Cardiac muscle cell (in vitro differentiated cells and primary cell): ENCODE results near the gene GPR21. TPM values are rescaled to one million over a fixed set of nuclear protein-coding genes. Genes with fewer than 3 reads are reported as not detected.

Experiments used
- DNase-seq, 2 donors: peaks; one replicate each; pipeline versions ENCODE4 v3.0.0 to v3.0.0-alpha.2; 2010 to 2017; ENCODE audit warnings: low read depth in 1 of 2, low spot score in 1 of 2
- H3K27ac ChIP-seq: fragments of 200-600 bp; sonication (generic); 2 replicates; pipeline ENCODE4 v1.5.1; 2016
- H3K27me3 ChIP-seq: fragments of 200-600 bp; sonication (generic); 2 replicates; pipeline ENCODE4 v1.6.0; 2016; ENCODE audit warnings: control low read depth
- H3K36me3 ChIP-seq: fragments of 200-600 bp; sonication (generic); 2 replicates; pipeline ENCODE4 v1.5.1; 2016; ENCODE audit warnings: control low read depth
- H3K4me1 ChIP-seq: fragments of 200-600 bp; sonication (generic); 2 replicates; pipeline ENCODE4 v1.8.1; 2017; ENCODE audit warnings: low read depth, mild to moderate bottlenecking, mixed run types
- H3K4me3 ChIP-seq: fragments of 200-600 bp; sonication (generic); 2 replicates; pipeline ENCODE4 v1.5.1; 2016; ENCODE audit warnings: mild to moderate bottlenecking
- H3K9me3 ChIP-seq: fragments of 200-600 bp; sonication (generic); 2 replicates; pipeline ENCODE4 v1.5.1; 2017; ENCODE audit warnings: low read depth, mild to moderate bottlenecking, control low read depth
- polyA plus RNA-seq: library from polyadenylated mRNA; unstranded; fragments of >200 nt; fragmentation: Nextera tagmentation; extraction: Ambion mirVana; gene quantifications from 2 replicates; pipeline ENCODE4 v1.2.1, GENCODE V29; 2016
- total RNA-seq: library from RNA; depleted of rRNA; stranded (reverse); fragments of >200 nt; gene quantifications from 2 replicates; pipeline ENCODE4 v1.2.3, GENCODE V29; 2016
- TF ChIP-seq, protein P1 (sequence below): IDR thresholded peaks from 2 replicates; pipeline ENCODE4 v1.5.1; 2012; ENCODE audit warnings: low read depth, mild to moderate bottlenecking, low read length

GPR21 gene
- total and polyA plus RNA-seq, 2 experiments from 2014 or later: 1.0 TPM; not detected in 1

DNA sequence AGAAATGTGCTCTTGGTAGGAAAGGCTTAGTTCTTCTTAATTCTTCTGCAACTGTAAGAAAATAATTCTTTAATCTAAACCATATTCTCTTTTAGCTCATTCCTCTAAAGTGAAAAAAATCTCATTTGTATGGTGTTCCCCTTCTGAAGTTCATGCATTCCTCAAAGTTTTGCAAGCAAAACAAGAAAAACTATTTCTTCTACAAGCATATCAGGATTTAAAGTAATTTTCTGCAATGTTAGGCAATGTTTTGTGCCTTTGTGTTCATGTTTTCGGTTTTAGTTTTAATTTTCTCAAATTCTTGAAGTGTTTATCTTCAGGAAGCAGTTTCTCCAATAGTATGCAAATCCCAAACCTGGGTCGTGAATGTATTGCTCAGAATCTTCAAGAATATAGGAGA, 12.7 kb upstream of the GPR21 start:
- peaks cover 44% of the 10 kb centered on the region for H3K36me3 ChIP-seq
- H3K4me3 ChIP-seq: no peak overlapping the region
- no peaks in the 10 kb centered on the region for H3K27me3 ChIP-seq
- H3K27ac ChIP-seq: no peak overlapping the region
- H3K4me1 ChIP-seq: no peaks in the 10 kb centered on the region
- H3K9me3 ChIP-seq: no peaks in the 10 kb centered on the region
- TF ChIP-seq, protein P1, sequence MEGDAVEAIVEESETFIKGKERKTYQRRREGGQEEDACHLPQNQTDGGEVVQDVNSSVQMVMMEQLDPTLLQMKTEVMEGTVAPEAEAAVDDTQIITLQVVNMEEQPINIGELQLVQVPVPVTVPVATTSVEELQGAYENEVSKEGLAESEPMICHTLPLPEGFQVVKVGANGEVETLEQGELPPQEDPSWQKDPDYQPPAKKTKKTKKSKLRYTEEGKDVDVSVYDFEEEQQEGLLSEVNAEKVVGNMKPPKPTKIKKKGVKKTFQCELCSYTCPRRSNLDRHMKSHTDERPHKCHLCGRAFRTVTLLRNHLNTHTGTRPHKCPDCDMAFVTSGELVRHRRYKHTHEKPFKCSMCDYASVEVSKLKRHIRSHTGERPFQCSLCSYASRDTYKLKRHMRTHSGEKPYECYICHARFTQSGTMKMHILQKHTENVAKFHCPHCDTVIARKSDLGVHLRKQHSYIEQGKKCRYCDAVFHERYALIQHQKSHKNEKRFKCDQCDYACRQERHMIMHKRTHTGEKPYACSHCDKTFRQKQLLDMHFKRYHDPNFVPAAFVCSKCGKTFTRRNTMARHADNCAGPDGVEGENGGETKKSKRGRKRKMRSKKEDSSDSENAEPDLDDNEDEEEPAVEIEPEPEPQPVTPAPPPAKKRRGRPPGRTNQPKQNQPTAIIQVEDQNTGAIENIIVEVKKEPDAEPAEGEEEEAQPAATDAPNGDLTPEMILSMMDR: no peak
- DNase-seq: no peak

DNA sequence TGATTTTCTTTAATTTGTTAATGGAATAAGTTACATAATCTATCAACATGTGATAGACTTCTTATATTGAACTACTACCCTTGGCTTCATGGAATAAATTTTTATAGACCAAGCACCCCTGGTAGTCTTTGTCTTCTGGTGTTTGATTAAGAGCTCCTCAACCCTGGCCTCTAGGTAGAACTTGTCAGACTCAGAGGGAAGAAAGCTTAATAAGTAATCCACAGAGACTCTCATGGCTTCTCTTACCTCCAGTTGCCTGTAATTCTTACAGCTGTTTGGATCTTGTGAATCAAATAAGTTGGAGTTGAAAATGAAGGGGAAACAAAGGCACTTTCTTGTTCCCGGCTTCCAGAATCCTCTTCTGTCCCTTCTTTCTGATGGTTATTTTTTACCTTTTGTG, 7.0 kb upstream of the GPR21 start:
- no peak for DNase-seq
- peaks cover 25% of the 10 kb centered on the region for H3K36me3 ChIP-seq
- H3K4me3 ChIP-seq: no peak overlapping the region
- no peak overlapping the region for H3K27ac ChIP-seq
- no peaks in the 10 kb centered on the region for H3K27me3 ChIP-seq
- no peaks in the 10 kb centered on the region for H3K9me3 ChIP-seq
- TF ChIP-seq, protein P1: no peak
- H3K4me1 ChIP-seq: no peaks in the 10 kb centered on the region

DNA sequence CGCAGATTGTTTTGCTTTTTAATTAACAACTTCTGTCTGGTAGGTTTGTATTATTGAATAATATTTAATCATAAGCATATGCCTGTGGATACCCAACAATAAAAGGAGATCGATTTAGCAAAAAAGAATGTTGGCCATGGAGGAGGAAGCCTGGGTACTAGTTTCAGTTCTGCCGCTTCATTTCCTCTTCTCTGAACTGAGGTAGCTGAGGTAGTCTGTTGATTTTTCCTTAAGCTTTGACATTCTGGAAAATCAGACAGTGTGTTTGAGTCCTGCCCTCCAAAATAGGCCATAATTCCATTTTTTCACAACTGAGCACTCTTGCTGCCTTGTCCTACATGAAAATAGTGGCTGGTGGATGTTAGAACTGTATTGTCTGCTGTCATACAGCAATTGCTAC, 6.0 kb upstream of the GPR21 start:
- H3K36me3 ChIP-seq: peaks cover 15% of the 10 kb centered on the region
- no peak for DNase-seq
- TF ChIP-seq, protein P1: no peak
- no peaks in the 10 kb centered on the region for H3K9me3 ChIP-seq
- H3K4me1 ChIP-seq: no peaks in the 10 kb centered on the region
- no peak overlapping the region for H3K4me3 ChIP-seq
- no peaks in the 10 kb centered on the region for H3K27me3 ChIP-seq
- H3K27ac ChIP-seq: no peak overlapping the region

- Histone ChIP-seq H3K27me3 (no peaks in the 10 kb centered on the region), H3K27ac (no peak overlapping the region)
These were observed 5.3 kb upstream of the GPR21 start for GRCh38 chr9:123028136-123028535.

DNA sequence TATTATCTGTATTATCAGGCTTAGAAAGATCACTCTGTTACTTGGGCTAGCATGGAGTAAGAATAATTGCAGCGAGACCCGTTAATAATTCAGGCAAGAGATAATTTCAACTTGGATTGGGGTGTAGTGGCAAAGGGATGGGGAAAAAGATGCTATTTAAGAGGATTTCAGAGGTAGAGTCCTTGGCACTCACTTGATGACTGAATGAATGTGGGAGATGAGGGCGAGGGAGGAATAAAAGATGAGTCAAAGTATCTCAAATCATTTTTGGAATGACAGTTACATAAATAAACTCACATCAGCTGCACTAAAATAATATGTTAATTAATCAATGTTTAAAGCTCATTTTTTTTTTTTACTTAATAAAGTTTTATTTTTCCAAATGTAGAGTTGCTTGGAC, 4.5 kb upstream of the GPR21 start:
- no peak overlapping the region for H3K4me3 ChIP-seq
- peaks cover 9% of the 10 kb centered on the region for H3K4me1 ChIP-seq
- H3K27me3 ChIP-seq: no peaks in the 10 kb centered on the region
- H3K9me3 ChIP-seq: no peaks in the 10 kb centered on the region
- DNase-seq: no peak
- H3K27ac ChIP-seq: no peak overlapping the region
- peaks cover 10% of the 10 kb centered on the region for H3K36me3 ChIP-seq
- TF ChIP-seq, protein P1: no peak

More at GRCh38 chr9:123028136-123028535, 5.3 kb upstream of the GPR21 start:
- no peak for DNase-seq
- TF ChIP-seq, protein P1: no peak
- Histone ChIP-seq H3K9me3 (no peaks in the 10 kb centered on the region), H3K4me3 (no peak overlapping the region), H3K36me3 (peaks cover 15% of the 10 kb centered on the region), H3K4me1 (peaks cover 3% of the 10 kb centered on the region)

- Histone ChIP-seq H3K27me3 (no peaks in the 10 kb centered on the region), H3K9me3 (no peaks in the 10 kb centered on the region), H3K4me3 (no peak overlapping the region), H3K36me3 (peaks cover 4% of the 10 kb centered on the region), H3K27ac (peak overlapping the region; percentile 34), H3K4me1 (peaks cover 28% of the 10 kb centered on the region)
- no peak for DNase-seq
- TF ChIP-seq, protein P1: no peak
These were observed 1.5 kb upstream of the GPR21 start for GRCh38 chr9:123031963-123032362.
